Stimulated activated CD8-positive, alpha-beta memory T cell treated with anti-CD3 and anti-CD28 coated beads, Interleukin-12 subunit alpha, Interleukin-12 subunit beta, amount 100 ng/mL, for 24 hours (primary cell): Measurements from ENCODE around the gene CLCNKB.
"Not testable (repeated sequence)": the region's sequence is repeated elsewhere in the genome, so short reads cannot be mapped to it uniquely, and the experiment has no call there.

ENCODE experiments used
- DNase-seq: peaks from one replicate; pipeline ENCODE4 v3.0.0-alpha.2; 2020; ENCODE audit errors: extremely low read depth

The CLCNKB gene

DNA sequence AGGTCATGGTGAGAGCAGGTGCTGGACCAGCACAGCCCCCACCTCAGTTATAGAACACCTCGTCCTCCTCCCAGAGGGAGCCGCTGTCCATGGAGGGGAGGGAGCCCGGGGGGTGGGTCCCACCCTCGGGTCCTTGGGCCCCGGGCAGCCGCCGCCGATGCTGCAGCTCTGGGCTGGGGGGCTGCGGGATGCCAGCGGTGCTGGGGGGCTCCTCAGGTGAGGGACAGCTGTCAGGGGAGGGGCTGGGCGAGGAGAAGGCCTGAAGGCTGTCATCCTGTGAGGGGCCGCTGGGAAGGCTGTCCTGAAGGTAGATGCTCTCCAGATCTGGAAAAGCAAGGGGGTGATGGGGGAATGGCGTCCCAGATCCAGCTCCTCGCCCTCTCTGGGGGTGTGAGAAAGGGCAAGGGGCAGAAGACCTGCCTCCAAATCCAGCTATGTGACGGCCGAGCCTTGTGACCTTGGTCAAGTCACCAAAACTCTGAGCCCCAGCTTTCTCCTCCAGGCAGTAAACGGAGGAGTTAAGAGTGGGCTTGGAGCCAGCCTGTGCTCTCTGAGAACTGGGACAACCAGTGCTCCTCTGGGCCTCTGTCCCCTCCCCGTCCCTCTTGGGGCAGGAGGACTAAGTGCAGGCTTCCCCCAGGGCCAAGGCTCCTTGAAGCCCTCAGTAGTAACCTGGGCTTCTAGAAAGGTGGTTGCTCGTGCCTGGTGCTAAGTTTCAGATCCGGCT lies 15.0 kb downstream of the CLCNKB start:
- not testable (repeated sequence) for DNase-seq

GRCh38 chr1:16061266-16061665 lies 17.7 kb downstream of the CLCNKB start:
- no peak for DNase-seq

DNA sequence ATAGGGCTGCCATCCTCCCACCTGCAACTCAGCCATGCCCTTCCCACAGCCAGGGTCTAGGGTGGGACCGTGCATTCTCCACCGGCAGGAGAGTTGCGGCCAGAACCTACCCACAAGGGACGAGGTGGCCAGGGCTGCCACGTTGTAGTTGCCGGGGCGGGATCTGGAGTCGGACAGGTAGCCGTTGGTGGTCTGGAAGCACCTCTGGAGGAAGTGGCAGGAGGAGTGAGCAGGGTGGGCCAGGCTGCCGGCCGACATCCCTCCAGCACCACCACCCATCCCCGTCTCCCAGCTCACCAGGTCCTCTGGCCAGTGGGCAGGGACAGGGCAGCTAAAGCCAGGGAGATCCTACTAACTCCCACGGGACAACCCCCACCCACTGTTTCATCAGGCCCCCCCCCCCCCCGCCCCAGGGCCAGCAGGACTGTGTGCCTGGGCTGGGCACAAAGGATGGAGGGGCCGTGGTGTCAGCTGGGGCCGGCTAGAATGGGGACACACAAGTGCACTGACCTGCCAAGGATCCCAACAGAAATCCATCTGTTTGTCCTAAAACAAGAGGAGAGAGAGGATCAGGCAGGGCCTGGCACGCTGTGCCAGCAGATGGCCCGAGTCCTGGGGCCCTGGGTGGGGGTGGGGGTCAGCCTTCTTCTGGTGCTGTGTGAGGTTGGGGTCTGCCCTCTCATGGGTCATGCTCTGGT lies 18.6 kb downstream of the CLCNKB start:
- not testable (repeated sequence) for DNase-seq

GRCh38 chr1:16062687-16063075 lies 19.1 kb downstream of the CLCNKB start:
- not testable (repeated sequence) for DNase-seq

GRCh38 chr1:16063226-16063829 lies 19.7 kb downstream of the CLCNKB start:
- DNase-seq: no peak

- no peak for DNase-seq
Measured at GRCh38 chr1:16063921-16064320, 20.3 kb downstream of the CLCNKB start.

DNA sequence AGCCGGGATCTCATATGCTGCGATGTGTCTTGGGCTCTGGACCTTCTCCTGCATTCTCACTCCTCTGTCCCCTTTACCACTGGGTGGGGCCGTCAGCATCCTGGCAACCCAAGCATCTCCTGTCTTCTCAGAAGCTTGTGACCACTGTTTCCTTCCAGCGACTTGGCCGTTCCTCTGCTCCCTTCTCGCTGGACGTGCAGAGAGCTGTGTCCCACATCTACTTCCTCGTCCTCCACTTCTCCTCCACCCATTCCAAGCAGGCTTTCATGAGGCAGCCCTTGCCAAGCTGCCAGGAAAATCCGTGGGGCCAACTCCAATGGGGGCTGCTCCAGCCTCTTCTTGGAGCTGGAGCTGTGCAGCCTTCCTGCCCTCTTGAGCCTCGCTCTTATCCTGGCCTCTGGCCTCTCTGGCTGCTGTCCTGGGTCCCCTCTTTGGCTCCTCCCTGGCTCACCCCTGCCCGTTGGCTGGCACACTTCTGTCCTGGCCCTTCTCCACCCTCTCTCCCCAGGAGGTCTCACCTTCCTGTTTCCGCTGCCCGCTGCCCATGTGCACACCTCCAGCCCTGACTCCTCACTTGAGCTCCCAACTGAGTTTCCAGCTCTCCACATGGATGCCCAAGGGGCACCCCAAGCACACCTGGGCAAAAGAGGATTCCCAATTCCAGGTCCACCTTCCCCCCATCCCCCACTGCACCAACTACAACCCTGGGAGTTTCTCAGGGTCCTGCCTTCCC lies 21.1 kb downstream of the CLCNKB start:
- DNase-seq: no peak

DNA sequence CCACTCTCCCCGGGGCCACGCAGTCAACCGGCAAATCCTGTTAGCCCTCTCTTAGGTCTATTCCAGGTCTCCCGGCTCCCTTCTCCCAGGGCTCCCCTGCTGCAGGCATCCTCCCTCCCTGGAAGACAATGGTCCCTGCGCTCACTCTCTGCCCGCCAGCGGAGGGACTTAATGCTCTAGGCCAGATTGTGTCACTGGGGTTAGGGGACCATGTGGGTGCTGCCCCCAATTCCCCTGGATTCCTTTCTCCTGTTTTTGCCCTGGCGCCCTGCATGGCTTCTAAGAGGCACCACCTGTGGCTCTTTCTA lies 21.6 kb downstream of the CLCNKB start:
- no peak for DNase-seq

DNA sequence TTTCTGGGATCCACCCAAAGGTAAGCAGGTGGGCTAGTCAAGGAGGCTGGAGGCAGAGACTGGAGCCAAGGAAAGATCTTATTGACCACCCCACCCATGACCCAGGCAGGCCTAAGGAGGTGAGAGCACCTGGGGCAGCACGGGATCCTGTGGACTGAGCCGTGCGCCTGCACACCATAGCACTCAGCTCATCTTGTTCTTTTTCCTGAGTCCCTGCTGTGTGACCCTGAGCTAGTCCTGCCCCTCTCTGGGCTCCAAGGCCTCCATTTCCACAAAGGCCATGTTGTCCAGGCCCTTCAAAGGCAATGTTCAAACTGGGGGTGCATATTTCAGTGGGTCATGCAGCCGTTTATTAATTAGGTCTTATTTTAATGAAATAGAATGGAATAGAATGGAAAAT lies 22.7 kb downstream of the CLCNKB start:
- DNase-seq: no peak

DNA sequence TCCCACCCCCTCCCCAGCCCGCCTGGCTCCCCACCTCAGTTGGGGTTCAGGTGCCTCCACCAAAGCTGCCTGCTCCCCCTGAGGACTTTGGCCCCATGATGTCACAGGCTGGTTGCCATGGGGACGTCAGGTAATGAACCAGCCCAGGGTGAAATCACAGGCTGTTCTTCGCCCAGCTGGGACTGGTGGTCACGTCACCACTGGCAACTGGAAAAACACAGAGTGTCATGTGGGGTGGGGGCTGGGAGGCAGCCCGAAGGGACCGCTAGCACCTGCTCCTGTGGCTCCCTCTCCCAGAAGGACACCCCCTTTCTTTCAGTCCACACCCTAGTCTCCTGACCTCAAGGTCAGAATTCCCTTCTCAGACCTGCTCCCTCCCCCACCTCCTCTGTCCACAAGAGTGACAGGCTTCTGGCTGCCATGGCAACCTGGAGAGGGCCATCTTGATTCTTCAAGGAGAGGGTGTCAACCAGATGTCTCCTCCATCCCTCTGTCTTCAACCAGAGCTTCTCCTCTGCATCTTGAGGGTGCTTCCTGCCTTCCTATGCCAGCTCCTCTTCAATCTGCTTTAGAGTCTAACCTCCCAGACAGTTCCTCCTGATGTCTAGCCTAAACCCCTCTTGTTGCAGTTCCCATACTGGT lies 23.7 kb downstream of the CLCNKB start:
- no peak for DNase-seq

- no peak for DNase-seq
Measured at GRCh38 chr1:16067933-16068332, 24.4 kb downstream of the CLCNKB start.

DNA sequence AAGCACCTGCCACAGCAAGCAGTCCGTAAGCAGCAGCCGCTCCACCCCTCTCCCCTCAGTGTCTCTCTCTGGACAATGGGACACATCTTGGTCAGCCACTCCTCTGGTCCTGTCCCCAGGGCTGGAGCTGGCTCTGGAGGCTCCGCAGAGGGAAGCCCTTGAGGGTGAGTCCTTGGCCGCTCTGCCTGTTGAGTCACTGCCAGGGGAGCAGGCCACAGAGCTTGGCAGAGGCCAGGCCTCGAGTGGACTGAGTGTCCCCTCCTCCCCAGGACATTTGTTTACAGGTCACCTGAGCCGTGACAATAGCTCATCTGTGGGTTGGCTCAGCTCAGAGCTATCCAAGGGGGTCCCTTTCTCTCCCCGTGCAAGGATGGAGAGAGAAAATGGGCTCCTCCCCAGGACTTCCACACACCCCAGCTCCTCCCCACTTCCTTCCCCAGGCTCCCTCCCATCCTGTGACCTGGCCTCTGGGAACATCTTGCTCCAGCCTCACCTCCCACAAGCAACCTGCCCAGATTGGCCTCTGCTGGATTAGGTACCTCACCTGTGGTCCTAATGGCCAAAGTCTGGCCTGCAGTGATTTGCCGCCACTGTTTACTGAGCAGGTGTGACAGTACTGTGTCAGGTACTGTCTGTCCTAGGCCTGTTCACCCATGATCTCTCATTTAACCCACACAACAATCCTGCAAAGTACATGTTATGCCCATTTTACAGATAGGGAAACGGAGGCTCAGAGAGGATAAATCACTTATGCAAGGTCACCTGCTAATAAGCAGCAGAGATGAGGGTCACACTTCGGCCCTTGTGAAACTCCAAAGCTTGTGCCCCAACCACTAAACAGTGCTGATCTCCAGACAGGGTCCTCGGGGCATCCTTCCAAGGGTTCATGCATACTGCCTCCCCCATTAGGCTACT lies 25.0 kb downstream of the CLCNKB start:
- no peak for DNase-seq

DNA sequence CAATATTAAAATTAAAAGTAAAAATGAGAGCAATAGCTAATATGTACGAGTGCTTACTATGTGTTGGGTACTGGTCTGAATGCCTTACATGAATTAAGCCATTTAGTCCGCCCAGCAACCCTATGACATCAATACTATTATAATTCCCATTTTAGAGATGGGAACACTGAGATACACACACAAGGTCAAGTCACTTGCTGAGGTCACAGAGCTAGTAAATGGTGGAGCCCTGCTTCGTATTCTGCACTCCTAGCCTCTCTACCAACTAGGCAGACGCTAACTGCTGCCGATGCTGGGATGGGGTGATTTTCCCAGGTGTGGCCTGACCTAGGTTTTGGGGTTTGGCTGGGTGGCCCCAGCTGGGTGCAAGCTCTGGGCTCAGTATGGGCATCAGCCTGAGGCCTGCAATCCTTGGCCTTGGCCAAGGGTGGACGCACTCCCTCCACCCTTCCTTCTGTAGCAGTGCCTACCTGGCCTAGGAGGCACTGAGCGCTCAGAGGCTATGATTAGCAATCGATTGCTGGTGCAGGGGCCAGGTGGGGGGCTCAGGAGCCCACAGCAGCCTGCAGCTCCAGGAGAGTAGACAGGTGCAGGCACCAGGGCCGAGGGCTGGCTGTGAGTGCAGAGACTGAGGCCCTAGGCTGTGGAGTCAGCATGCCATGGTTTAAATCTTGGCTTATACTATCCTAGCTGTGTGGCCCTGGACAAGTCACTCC lies 27.2 kb downstream of the CLCNKB start:
- DNase-seq: no peak

- DNase-seq: no peak
Measured at GRCh38 chr1:16071614-16072013, 28.0 kb downstream of the CLCNKB start.

GRCh38 chr1:16072095-16072494 lies 28.5 kb downstream of the CLCNKB start:
- DNase-seq: no peak

DNA sequence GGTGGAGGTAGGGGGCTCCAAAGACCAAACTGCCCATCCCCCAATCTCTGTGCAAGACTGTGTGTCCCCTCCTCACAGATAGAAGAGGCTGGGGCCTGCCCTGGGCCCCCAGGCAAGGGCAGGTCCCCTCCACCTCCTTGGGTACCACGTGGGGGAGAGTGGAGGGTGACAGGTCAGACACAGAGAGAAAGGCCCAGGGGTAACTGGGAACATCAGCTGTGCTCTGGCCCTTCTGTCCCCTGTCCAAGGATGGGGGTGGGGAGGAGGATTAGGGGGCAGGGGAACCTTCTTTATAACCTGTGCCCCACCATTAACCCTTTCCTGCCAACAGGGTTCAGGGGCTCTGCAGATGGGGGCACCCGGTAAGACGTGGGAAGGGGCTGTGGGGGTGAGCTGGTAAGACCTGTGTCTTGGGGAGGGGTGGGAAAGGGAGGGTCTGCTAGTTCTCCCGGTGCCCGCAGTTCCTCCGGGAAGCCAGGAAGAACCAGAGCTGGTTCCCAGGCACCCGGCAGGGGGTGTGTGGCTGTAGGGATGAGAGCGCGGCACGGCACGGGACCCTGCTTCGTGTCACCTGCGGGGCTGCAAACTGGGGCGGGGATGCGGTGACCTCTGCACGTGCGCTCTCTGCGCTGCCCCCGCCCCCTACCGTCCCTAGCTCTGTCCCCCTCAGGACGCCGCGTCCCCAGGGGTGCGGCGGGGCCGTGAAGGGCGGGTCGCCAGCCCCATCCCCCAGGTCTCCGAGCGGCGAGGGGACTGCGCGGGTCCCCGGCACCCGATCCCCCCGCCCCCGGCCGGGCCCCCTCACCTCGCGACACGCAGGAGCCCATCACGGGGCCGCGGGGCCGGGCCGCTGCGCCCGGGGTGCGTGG lies 29.3 kb downstream of the CLCNKB start:
- DNase-seq: no peak

DNA sequence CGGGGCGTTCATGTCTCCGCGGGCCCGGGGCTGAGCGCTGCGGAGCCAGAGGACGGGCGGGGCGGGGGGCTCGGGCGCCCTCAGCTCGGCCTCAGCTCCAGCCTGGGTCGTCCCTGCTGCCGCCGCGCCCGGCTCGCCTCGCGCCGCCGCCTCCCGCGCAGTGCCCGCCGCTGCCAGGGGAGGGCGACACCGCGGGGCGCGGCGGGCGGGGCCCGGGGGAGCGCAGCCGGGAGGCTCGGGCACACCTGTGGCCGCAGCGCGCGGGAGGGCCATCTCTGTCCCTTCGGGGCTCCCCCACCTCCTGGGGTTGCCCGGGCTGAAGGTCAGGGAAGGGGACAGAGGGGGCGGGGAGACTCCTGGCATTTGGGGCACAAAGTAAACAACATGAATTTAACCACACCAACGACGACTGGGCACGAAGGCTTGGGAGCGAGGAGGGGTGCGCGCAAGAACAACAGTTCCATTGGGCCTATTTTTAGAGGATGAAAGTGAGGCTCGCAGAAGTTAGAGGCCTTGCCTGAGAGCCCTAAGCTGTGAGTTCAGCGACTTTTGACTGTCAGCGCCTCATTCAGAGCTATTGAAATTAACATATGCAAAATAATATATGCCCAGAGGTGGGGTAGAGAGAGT lies 30.0 kb downstream of the CLCNKB start, which contains the start of gene FAM131C:
Gene FAM131C, minus strand, starts transcription at position 162 of the 630 bp plus-strand sequence. CDS start 209 bp downstream, outside the sequence.
- no peak for DNase-seq

DNA sequence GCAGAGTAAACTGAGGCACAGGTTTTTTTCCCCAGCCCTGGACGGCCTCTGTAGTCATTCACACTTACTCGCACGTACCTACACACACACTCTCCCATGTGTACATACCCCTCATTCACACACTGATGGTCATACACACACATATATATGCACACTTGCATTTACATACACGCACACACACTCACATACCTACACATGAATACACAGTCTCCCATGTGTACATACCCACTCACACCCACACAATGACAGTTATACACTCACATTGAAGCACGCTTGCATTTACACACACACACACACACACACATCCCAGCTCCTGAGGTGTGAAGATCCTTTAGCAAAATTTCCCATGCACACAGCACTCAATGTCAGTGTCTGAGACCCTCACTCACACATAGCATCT lies 30.6 kb downstream of the CLCNKB start:
- DNase-seq: no peak
